HG03196 (cell line): ENCODE measurements around the gene SP100.
A peak's percentile ranks its signal among the peaks of the same experiment; 100 is the strongest.
"Not testable (repeated sequence)": the region's sequence is repeated elsewhere in the genome, so short reads cannot be mapped to it uniquely, and the experiment has no call there.

Experiments used
- ATAC-seq: cut with Tn5 transposase; IDR thresholded peaks from one replicate; pipeline ENCODE4 v1.9.1; 2021; ENCODE audit not compliant: unreplicated experiment

The SP100 gene

DNA sequence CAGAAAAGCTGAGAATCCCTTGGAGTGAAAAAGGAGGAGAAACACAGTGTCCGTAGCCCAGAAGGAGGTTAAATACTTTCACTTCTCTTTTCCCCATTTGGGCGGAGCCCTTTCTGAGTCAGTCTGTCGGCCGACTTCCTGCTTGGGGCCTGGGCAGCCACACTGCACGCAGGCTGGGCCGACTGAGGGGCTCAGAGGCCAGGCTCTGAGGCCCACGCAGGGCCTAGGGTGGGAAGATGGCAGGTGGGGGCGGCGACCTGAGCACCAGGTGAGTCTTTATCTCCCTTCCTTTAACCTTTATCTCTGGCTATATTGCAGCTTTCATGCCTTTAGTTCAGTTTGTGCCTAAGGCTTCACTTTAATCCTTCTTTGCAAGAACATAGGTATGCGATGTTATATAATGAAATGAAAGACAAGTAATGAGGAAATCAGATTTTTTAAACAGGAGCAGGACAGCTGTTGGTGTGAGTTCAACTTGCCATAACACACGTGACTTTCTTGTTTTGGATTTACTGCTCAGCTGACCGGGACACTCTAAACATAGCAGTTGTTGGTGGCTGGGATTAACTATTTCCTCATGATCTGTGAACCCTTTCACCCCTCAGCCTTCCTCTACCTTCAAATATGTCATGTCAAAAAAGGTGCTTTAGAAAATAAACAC is at the start of gene SP100:
Gene SP100 (plus strand): TSS at position 141 of the 661 bp plus-strand sequence. CDS start 96 bp downstream, at position 237.
- peak; percentile 71 for ATAC-seq

DNA sequence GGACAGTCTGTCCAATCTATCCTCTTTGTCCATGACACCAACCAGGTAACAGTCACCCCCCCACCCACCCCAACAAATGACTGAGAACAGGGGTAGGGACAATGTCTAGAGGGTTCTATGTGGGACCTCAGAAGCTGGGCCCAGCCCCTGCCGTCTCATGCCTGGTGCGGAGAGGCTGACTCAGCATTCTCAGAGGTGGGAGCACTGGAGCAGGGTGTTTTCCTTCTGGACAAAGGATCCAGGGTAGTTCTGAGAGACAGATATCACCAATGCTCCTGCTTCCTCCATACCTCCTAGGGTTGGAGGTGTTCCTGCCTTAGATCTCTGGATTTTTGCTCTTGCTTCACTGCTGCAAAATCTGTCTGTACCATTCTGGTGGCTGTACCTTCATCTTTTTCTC is 33.9 kb upstream of the SP100 start:
- no peak for ATAC-seq

DNA sequence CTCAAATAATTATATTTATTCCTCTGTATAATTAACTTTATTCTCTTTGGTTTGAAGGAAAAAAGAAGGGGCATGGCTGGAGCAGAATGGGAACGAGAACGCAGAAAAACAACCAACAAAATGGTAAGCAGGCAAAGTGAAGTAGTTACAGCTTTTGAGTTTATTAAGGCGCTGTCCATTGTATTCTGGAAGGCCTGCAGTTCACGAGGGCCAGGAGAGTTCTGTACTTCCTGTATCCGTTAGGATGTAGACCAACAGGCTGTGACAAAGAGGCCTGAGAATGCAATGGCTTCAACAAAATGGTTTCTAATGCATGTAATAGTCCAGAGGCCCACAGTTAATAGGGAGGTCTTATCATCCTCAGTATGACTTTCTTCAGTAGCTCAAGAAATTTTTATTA is 32.5 kb upstream of the SP100 start:
- no peak for ATAC-seq

DNA sequence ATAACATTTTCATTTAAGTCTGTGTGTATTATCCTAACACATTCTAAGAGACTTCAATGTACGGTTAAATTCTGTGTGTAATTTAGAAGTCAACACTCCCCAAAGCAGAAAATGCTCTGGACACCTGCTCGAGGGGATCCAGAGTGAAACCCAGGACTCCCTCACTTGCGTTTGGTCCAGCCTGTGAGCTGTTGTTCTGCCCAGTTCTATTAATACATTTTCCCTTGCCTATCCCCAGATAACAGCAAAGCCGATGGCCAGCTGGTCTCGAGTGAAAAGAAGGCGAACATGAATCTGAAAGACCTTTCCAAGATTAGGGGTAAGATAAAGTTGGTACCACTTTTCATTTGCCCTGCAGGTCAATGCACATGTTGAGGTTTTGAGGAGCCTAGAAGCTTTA is 31.0 kb upstream of the SP100 start:
- no peak for ATAC-seq

DNA sequence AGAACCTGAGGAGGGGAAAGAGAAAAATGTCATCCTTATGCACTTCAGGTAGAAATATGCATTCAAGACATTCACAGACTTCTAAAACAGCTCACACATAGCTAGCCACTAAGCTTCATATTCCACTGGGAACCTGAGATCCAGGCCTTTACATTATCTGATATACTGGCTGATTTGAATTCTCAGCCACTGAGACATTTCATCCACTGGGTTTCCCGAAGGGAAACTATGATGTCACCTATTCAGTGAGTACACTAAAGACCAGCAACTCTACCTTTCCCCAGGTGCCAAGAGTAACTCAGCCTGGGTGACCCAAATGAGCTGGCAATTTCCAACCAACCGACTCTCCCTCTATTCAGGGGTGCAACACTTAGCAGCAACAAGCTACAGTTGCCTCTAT is 21.7 kb upstream of the SP100 start:
- no peak for ATAC-seq

DNA sequence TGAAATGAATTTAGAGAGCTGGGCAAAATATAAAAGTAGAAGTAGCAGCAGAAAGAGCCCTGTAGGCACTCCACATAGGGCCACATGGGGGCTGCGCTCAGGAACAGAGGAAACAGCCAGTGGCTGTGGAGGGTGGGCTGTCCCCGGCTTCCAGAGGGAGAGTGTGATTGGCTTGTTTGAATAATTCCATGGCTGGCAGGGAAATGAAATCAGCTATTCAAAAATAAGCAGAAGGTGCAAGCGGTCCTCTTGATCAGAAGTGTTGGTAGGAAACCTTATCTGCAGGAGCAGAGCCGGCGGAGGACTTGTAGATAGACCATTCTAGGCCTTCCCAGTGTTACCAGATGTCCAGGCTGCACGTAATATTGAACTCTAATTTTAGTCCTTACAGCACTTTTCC is 17.3 kb upstream of the SP100 start:
- not testable (repeated sequence) for ATAC-seq

DNA sequence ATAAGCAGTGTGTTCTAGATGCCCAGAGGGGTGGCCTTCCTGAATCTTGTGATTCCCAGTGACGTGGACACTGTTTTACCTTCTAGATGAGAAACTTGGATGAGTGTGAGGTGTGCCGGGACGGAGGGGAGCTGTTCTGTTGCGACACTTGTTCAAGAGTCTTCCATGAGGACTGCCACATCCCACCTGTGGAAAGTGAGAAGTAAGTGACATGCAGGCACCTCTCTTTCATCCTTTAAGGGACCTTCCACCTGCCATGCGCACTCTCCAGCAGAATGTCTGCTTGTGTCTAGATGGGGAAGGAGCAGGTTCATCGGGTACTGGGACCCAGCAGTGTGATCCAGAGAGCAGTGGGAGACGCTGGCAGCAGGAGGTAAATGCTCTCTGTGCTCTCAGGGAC is 16.0 kb upstream of the SP100 start:
- ATAC-seq: no peak

DNA sequence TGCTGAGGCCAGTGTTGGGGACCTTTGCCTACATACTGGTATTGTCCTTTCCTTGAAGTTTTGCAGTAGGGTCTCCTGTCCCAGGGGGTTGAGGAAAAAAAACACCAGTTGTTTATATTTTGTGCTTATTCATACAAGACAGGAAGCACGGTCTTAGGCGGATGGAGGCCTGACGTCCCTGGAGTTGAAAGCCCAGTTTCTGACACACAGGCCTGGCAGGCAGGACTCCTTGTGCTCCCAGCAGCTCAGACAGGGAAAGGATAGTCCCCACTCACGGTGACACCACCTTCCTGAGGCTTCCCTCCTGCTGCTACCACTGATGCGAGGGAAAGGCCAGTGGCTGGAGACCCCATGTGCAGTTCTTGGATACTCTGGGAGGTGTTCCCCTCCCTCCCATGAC is 15.5 kb upstream of the SP100 start:
- ATAC-seq: no peak

DNA sequence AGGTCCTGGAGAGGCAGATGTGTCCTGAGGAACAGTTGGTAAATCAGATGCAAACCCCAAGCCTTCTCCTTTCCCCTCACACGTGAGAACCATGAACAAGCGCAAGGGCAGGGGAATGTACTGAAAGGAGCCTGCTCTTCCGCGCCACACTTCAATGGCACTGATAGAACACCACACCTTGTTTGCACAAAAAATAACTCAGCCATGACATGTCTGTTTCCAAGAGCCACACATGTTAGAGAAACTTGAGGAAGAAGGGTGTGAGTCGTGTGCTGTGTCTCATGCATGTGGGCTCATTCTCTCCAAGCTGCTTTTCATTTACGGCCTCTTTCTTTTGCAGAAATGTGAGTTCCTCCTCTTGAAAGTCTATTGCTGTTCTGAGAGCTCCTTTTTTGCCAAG is 15.0 kb upstream of the SP100 start:
- ATAC-seq: not testable (repeated sequence)

DNA sequence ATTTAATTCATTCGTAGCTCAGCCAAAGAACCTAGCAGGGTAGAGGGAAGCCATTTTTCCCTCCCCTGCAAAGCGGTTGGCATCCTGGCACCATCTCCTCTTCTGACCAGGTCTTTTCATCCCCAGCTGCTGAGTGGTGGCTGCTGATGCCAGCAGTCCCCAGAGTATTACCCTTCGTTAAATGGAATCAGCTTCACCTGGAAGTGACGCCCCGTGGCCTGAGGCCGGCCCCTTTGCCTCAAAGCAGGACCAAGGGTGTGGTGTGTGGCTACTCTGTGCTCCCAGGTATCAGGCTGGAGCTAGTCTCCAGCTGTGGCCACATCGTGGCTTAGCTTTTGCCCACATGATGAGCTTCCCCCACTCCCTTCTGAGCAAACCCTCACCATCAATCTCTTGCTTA is 12.3 kb upstream of the SP100 start:
- no peak for ATAC-seq

DNA sequence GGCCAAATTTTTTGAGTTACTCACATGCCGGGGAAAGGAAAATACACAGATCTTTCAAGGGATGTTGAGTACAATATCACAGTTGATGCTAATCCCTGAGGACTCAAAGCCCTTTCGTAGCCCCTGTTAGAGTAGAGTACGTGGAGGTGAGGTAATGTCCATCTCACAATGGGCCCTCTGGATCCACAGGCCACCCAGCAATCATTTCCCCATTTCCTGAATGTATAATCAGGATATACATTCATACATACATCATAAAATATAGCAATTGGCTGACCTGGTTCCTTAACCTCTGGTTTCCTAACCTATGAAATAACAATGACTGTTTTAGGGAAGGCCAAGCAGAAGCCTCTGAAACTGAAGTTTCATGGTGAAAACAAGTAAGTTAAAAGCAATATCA is 10.2 kb upstream of the SP100 start:
- no peak for ATAC-seq

DNA sequence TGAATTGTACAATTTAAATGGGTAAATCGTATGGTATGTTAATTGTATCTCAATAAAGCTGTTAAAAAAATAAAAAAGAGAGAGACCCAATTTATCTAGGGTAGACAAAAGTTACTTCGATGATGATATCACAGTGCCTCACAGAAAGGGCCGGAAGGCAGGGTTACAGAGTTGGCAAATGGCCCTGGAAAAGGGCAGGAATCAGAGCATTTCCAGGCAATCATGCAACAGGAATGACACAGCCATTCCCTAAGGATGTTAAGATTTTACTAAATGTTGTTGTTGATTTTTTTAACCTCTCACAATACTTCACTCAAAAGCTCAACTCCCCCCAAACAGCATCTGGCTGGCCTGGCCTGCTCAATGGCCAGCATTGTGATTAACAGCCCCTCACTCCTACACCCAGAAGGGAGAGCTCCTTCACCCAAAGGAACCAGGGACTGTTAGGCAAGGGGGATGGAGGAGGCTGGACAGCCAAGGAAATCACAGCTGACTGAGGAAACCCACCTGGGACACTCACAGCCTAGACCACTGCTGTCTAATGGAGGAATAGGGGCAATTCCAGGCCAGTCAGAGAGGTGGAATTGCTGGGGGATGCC is 7.7 kb upstream of the SP100 start:
- ATAC-seq: no peak

DNA sequence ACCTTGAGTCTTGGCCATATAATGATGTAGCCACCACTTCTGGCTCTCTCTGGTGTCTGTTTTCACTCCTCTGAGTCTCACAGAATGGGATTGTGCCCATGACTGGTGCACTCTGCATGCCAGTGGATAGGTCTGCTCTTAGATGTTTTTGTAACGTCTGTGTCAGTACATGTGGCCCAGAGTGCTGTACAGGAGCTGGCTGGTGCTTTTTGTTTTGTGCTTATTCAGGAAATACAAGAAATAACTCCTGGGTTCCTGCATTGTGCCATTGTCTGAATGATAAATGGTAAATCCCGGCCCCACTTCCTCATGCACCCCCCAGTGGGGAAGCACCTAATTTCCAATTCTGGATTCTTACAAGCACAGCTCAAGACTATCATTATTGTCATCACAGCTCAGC is 6.7 kb upstream of the SP100 start:
- ATAC-seq: not testable (repeated sequence)

DNA sequence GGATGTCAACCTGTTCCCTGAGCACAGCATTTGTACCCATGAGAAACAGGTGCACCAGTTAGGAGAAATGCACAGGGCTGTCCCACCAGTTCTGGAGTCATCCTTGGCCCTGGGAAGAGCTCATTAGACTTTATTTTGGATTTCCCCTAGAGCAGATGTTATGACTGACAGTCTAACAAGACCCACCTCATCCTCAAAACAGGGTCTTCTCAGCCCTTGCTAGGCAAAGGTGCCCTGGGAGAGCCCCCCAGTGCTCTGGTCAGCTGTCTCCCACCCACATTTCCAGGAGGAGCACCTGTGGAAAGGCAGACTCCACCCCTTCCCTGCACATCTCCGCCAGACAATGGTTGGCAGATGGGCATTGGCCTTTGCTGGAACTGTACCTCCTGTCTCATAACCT is 5.7 kb upstream of the SP100 start:
- no peak for ATAC-seq

DNA sequence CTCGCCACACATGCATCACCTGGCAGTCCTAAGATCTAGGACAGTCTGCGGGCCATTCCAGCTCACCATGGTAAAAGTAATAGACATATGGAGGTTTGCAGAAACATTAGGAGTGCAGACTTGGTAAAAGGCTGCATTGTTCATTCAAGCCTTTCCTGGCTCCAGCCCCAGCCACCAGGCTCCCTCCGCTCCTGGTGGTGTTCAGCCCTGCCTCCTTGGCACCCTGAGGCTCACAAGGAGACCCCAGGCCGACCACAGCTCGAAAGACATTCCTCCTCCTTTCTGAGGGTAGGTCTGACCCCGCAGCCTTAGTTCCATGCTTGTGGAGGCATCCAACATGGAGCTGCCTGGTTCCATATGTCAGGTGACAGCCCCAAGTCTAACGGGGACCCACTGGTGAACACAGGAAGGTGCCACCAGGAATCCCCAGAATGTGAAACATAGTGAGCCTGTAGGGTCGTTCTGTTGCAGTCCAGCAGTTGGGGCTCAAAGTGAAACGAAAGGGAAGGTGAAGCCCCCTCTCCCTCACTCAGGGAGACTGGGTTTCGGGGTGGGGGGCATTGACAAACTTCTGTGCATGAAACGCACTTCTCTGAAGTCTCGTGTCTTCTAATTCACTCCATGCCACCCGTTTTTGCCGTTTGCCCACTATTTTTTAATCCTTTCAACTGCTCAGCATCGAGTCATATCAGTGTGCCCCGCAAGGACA is 5.0 kb upstream of the SP100 start:
- no peak for ATAC-seq

DNA sequence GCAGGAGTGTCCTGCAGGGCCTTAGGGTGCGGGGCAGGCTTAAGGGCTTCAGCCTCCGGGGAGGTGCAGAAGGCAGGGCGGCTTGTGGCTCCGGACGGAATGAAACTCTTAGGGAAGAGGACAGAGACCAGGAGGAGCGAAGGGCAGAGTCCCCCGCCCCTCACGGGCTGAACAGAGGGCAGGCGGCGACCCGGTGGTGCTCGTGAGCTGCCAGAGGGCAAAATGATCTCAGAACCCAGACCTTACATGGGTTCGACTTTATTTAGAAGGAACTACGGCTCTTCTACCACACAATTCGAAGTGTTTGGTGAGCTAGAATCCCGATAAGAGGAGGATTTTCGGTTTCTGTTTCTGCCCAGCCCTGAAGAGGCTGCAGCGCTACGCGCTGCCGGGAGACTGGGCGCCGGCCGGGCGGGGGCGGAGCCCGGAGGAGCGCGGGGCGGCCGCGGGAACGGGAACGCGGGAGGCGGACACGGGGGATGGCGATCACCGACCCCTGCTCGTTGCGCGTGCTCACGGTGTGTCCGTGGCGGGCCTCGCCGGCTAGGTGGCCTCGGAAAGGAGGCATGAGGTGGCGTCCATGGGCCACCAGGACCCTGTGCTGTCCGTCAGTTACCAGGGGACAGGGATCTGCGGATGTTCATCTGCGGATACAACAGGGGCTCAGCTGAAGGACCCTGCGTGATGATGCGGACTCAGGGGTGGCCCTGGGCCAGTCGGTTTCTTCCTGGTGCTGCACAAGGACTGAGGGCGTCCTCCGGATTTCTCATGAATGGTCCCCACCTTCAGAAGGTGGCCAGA is 4.2 kb upstream of the SP100 start:
- ATAC-seq: peak; percentile 42

DNA sequence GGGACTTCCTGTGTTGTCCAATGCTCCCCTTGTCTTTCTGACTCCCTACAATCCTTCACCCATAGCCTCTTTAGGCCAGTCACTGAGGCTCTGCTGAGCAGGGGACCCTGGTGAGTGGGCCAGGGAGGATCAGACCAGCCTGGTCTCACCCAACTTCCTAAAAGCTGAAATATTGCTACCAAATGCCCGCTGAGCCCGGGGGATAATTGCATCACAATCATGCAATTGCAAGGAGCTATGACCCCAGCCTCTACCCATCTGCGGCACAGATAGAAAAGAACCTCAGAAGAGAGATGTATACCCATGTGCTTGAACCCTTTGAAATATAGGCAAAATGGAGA is 3.7 kb upstream of the SP100 start:
- ATAC-seq: no peak

DNA sequence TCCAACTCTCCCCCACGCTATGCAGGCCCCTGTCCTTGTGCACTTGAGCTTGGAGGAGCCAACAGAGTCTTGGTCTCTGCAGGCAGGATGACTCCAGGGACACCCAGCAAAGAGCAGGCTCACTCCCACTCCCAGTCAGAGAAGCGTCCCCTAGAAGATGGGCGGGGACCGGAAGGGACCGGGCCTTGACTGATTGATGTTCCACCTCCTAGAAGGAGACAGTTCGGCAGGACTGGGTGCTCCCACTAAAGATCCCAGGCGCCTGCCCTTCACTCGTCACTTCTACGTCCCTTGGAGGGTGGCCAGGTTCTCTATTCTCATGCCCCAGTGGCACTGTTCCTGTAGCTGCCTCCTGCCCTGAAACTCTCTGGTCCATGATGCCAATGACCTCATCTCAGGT is 3.2 kb upstream of the SP100 start:
- ATAC-seq: no peak

DNA sequence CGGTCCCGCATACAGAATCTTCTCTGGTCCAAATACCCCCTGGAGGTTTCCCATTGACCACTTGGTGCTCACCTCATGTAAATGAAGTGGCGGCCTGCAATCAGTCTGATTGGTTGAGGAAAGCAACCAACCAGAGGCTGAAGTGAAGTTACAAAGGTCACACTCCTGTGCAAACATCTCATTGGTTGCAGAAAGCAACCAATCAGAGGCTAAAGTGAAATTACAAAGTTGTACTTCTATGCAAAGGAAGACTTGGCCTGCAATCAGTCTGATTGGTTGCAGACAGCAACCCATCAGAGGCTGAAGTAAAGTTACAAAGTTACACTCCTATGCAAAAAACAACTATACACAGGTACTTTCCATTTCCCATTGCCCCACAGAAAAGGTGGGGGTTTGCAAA is 2.5 kb upstream of the SP100 start:
- ATAC-seq: no peak

DNA sequence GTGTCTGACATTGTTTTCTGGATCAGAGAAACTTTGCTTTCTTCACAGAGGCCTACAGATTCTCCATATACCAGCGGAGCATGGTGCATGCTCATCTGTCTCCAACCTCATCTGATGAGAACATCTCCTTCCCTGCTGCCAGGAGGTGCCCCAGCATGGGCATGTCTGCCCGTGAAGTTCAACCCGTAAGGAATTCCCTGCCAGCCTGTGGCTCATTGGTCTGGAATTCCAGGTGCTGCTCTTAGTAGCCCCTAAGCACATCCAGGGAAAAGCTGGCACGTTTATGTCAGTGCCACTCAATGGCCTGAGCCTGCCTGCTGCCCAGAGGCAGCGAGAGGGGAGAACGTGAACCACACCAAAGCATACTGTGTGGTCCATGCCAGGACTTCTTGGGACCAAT is 1.7 kb upstream of the SP100 start:
- no peak for ATAC-seq

DNA sequence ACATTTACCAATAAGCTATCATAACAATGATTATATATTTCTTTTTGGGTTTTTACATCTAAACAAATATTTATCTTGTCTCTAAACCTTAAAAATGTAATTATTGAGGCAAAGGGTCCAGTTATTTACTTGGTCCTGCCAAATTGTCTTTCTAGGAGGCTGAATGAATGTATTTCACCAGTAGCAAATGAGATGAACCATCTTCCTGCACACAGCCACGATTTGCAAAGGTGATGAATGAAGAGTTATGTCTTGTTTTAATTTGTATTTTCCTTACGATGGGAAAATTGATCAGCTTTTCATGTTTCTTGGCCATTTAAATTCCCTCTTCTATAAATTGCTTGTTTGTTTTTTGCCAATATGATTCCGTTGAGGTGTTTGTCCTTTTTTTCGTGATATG is 1.4 kb downstream of the SP100 start:
- no peak for ATAC-seq
